ENCODE results near the gene LPCAT1. TPM values are rescaled to one million over a fixed set of nuclear protein-coding genes. Genes with fewer than 3 reads are reported as not detected.

Gene LPCAT1
- total RNA-seq, 1 donor from 2014 or later: 74.8 TPM

GRCh38 chr5:1446602-1447343 is 77.0 kb downstream of the LPCAT1 start:
- intact Hi-C loops (cut with micrococcal nuclease): no loop called here

DNA sequence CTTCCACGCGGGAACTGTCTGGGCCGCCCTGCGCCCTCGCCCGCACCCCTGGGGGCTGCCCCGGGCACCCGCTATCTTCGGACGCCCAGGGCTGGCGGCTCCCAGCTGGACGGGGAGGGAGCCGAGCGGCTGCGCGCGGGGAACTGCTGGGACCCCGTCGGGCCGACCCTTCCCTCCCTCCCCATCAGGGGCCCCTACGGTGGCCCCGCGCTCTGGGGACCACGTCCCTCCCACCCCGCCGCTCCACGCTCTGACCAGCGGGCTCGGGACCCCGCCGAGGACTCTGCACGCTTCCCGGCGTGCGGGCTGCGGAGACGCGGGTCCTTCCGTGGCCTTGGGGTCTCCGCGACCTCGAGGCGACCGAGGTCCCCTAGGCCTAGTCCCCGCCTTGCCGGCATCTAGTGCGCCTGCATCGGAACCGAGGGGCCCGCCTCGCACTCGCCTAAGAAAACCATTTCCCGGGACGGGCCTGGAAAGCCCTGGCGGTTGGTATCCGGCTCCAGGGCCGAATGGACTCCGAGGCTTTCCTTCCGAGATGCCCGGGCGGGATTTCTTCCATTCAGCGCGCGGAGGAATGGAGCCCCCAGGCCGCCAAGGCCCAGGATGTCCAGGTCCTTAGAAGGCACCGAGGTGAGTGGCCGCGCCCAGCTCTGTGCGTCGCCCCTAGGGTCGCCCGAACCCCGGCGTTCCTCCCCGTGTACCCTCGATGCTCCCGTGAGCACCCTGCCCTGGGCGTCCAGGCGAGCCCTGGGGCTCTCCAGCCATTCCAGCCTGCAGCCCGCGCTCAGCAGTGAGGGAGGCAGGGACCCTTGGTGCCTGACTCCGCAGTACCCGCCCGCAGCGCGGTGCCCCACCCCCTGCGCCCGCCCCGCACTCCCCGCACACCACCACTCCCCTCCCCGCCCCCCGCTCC is 77.8 kb downstream of the LPCAT1 start:
- intact Hi-C loops (cut with micrococcal nuclease): no loop called here

- intact Hi-C loops (cut with micrococcal nuclease): no loop called here
Observed at GRCh38 chr5:1445313-1445688, 78.5 kb downstream of the LPCAT1 start, which contains the start of gene SLC6A3. TSS of gene SLC6A3 (minus strand) at chr5:1445440. CDS start at chr5:1443197, 2,243 bp downstream.

DNA sequence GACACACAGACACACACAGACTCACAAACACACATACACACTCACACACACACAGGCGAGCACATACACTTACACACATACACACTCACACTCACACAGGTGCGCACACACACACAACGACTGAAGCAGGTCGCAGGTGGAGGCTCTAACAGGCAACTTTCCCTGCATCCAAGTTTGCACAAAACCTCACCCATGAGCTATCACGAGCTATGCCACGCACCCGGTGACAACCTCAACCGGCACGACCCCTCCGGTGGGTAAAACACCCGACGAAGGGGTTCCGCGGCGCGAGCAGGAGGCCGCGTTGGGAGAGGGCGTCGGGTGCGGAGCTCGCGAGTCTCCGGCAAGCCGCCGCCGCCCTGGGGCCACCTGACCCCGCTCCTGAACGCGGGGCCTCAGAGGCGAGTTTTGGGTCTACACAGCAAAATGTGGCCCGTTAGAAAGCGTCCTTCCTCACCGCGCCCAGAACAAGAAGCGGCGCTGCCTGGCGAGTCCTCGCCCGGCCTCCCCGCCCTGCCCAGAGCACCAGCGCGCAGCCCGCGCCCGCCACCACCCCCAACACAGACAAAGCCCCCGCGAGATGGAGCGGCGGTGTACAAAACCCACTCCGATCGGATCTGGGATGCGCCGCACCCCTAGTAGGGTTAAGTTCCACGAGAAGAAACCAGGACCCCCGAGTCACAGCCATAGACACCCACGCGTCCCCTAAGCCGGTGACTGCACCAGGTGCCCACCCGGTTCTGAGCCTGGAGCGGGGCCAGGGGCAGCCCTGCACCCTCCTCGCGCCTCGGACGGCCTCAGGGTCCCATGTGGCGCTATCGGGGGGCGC is 79.2 kb downstream of the LPCAT1 start:
- intact Hi-C loops (cut with micrococcal nuclease): no loop called here

DNA sequence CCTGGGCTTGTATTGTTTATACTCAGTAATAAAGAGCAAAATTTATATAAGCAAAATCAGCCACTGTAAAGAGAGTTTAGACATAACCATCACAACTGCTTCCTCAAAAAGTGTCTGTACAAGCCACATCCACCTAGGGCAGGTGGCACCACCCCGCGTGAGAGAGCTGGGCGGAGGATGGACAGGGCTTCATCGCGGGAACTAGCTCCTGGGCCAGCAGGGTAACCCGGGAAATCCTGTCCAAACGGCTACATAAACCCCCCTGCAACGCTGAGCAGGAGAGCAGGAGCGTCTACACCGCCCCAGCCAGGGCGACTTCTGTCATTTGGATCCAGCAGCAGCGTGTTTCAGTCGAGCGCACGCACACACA is 79.8 kb downstream of the LPCAT1 start:
- intact Hi-C loops (cut with micrococcal nuclease): no loop called here

DNA sequence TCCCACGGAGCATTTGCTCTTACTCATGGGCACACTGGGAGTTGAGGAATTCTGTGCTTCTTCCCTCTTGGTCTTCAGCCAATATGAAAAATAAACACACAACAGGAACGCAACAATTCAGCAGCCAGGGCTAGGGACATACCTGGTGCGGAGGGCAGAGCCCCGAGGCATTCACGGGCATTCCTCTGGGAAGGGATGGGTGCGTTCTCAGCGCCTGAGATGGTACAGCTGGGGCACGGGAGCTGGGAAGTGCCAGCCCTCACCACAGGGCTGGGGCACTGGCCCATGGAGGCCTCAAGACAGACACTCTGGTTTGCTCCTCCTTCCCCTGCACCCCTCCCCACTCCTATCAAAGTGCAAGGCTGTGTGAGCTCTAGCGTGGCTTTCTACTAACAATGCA is 80.6 kb downstream of the LPCAT1 start:
- intact Hi-C loops (cut with micrococcal nuclease): no loop called here

DNA sequence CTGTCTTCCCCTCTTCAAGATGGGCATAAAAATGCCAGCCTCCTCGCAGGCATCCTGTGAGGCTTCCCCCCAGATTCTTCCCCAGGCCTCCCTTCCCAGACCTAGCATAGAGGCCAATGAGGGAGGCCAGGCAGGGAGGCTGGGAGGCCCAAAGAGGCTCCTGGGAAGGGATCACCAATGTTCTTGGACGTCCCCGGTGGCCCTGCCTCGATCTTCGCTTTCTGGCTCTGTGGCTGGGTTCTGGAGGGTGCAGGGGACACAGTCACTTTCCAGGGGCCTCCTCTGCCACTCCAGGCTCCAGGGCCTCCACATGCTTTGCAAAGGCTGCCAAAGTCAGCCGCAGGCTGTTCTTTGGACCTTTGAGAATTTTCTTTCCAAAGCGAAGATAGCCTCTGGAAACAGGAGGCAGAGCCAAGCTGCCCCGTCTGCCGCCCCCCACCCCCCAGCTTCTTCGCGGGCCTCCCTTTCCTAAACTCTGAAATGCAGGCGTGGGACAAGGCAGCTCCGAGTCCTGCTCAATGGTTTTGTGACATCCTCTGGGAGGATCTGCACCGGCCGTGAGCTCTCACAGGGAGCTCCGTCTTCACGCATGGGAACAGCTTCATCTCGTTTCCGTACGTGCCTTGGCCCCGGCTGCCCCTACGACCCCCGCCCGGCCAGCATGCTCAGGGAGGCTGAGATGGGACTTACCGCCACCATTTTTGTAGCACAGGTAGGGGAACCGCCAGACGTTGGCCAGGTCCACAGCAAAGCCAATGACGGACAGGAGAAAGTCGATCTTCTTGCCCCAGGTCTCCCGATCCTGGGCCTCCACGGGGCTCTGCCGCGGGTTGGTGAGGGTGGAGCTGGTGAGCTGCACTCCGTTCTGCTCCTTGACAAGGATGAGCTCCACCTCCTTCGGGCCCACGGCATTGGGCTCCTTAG is 81.3 kb downstream of the LPCAT1 start:
- intact Hi-C loops (cut with micrococcal nuclease): no loop called here

- intact Hi-C loops (cut with micrococcal nuclease): no loop called here
Observed at GRCh38 chr5:1441166-1441865, 82.4 kb downstream of the LPCAT1 start.

DNA sequence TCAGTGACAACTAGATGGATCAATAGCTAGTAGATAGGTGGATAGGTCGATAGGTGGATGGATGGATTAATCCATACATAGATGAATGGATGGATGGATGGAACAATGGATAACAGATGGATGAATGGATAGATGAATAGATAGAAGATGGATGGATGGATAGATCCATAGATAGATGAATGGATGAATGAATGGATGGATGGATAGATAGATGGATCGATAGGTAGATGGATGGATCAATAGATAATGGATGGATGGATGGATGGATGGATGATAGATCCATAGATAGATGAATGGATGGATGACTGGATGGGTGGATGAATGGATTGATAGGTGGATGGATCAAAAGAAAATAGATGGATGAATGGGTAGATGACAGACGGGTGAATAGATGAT is 83.7 kb downstream of the LPCAT1 start:
- intact Hi-C loops (cut with micrococcal nuclease): no loop called here

DNA sequence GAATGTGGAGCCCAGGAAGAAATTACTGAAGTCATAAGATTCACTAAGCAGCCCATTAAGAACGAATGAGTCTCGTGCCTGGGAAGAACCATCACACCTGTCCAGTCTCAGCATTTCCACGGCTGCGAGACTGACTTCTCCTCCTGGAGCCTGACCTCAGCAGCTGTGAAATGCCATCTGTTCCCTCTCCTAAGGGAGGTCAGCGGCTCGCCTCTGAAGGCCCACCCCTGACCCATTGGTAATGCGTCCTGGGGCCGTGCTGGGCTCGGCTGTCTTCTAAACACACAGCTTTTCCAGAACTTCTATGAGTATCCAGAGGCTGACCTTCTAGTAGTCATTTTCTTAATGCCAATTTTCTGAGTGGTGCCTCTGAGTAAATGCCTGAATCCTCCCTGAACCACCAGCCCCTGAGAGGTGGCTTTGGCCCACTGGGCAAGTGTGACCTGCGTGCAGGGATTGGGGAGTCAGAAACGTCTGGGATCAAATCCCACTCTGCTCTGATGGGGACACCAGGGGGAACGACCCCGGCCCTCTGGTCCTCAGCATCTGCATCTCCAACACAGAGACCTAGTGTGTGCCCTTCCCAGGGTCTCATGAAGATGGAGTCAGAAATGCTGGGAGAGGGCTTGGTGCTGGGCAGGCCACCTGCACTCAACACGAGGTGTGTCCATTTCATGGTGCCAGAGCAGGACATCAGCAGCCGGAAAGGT is 84.2 kb downstream of the LPCAT1 start:
- intact Hi-C loops (cut with micrococcal nuclease): no loop called here

GRCh38 chr5:1438871-1439270 is 84.9 kb downstream of the LPCAT1 start:
- intact Hi-C loops (cut with micrococcal nuclease): no loop called here

DNA sequence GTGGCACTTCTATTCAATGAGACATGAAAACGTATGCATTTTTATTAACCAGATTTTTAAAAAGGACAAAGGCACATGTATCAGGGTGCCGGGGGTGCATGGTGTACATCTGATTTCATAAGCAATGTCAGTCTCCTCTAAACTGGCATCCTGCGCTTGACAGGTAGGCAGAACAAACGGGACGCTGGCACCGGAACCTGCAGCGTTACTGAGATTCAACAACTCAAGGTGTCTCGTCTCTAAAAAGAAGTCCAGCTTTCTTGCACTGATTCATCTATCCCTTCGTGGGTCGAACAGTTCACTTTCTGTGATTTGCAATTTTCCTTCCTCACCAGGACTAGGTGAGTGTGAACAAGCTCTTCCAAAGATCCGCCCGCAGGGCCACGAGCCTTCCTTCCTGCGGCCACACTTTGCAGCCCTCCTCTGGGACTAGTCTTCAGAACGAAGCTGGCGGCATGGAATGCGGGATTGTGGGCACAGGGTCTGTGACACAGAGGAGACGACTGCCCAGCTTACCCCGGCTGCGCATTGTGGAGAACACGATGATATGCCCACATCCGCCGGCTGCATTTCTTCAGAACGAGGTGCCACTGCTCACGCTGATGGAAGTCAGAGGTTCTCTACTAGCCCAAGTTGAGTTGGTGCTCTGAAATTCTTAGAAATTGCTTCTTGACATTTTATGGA is 85.7 kb downstream of the LPCAT1 start:
- intact Hi-C loops (cut with micrococcal nuclease): no loop called here

DNA sequence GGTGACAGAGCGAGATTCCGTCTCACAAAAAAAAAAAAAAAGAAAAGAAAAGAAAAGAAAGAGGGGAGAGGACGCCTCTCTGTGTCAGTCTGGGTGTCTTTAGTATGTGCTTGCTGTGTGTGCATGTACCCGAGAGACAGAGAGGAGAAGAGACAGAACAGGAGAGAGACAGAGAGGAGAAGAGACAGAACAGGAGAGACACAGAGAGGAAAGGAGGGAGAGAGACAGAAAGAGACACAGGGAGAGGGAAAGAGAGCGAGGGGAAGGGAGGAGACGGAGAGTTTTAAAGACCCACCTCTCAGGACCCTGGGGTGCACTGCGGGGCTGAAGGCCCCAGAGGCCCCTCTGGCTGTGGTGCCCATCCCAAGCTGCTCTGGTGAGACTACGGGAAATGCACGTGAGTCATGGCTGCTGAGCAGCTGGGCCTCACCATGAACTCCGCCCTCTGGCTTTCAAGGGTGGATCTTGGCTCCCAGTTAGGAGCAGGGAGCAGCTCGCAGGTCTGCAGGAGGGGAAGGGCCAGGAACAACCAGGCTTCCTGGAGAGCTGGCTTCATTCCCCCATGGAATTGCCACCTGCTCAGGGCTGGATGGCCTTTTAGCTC is 86.4 kb downstream of the LPCAT1 start:
- intact Hi-C loops (cut with micrococcal nuclease): no loop called here

DNA sequence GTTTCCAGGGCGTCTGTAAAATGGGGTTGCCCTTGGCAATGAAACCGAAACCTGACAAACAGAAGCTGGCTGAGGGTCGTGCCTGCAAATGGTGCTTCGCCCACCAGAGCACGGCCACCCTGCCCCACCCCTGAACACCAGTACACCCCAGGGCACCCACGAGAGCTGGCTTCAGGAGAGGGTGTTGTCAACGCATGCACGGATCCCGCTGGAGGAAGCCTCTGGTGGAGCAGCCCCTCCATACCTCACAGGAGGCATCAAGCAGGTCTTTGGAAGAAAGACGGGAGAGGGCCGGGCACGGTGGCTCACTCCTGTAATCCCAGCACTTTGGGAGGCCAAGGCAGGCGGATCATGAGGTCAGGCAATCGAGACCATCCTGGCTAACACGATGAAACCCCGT is 87.1 kb downstream of the LPCAT1 start:
- intact Hi-C loops (cut with micrococcal nuclease): no loop called here

DNA sequence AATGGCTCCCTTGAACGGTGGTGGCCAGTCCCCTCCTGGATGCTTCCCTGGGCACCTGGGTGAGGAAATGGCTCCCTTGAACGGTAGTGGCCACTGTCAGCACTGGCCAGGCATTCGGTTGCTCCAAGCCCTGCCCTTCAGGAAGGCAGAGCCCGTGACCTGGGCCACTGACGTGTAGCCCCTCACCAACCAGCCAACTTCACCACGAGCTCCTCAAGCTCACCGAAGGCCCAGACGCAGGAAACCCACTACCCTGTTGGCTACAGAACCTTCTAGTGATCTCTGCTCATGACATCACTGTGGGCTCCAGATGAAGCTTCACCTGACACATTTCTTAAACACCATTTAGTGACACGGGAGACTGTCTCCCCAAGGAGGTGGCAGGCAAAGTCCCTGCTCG is 87.7 kb downstream of the LPCAT1 start:
- intact Hi-C loops (cut with micrococcal nuclease): no loop called here

DNA sequence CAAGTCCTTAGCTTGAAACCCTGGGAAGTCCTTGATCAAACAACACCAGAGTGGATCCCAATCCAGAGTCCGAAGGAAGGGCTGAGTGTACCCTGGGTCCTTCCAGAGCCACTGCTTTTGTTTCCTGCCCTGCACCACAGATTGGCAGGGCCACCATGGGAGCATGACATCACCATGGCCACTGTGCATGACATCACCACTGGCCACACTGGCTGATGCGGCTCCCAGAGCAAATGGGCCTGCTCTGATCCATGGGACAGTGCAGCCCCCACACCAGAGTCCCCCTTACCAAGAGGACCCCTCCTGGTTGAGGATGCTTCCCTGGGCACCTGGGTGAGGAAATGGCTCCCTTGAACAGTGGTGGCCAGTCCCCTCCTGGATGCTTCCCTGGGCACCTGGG is 88.4 kb downstream of the LPCAT1 start:
- intact Hi-C loops (cut with micrococcal nuclease): no loop called here

- intact Hi-C loops (cut with micrococcal nuclease): no loop called here
Observed at GRCh38 chr5:1432296-1432695, 91.5 kb downstream of the LPCAT1 start.

DNA sequence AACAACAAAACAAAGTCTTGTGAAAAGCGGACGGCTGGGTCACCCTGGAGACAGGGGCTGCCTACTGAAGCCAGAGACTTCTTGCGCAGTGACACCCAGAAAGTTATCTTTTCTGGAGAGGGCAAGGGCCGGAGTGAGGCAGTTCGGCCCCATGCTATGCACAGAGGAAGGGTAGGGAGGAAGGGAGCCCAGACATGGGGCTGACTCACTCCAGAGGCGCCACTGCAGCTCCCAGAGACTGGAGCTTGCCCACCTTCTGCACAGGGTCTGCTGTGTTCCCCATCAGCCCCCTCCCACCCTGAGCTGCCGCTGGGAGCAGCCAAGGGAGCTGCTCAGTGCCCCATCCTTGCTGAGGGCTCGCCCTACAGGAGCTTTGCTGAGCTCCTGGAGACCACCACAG is 91.9 kb downstream of the LPCAT1 start:
- intact Hi-C loops (cut with micrococcal nuclease): no loop called here

All from T-helper 1 cell treated with Interleukin-12 subunit alpha and Interleukin-12 subunit beta and Interleukin-4 antibody, amounts not matched to agents 30 ng/mL and 1 ng/mL, for 36 hours (primary cell).